HG02571 (cell line): ENCODE results near the gene NOS1.
"Not testable (repeated sequence)": the region's sequence is repeated elsewhere in the genome, so short reads cannot be mapped to it uniquely, and the experiment has no call there.

Experiments
- ATAC-seq: cut with Tn5 transposase; IDR thresholded peaks from one replicate; pipeline ENCODE4 v1.9.1; 2021; ENCODE audit warnings: mild to moderate bottlenecking, moderate library complexity; ENCODE audit not compliant: unreplicated experiment

NOS1 gene

DNA sequence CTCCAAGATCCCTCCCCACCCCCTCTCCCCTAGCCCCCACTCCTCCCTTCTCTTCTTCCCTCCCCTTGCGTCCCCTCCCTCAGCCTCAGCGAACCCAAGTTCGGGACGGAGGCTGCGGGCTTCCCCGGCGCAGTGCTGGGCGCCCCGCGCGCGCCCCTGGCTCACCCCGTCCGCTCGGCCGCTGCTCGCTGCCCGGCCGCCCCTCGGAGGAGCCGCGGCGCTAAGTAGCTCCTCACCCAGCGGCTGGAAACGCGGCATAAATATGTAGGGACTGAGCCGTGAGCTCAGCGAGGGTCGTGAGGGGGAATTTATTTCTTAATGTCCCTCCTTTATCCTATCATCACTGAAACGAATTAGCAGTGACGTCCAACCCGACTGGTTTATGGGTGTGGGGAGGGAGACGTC, at the start of gene NOS1:
NOS1 (minus strand) TSS at position 280 of the 405 bp plus-strand sequence. CDS start 30,557 bp downstream, outside the sequence.
- ATAC-seq = no peak

DNA sequence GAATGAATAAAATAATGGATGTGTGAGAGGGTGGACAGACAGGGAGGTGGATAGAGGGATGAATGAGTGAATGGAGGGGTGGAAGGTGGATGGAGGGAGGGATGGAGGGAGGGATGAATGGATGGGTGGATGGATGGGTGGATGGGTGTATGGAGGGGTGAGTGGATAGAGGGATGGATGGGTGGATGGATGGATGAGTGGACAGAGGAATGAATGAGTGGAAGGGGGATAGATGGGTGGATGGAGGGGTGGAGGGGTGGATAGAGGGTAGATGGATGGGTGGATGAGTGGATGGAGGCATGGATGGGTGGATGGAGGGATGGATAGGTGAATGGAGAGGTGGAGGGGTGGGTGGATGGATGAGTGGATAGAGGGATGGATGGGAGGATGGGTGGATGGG, 47.9 kb upstream of the NOS1 start:
- no peak for ATAC-seq

DNA sequence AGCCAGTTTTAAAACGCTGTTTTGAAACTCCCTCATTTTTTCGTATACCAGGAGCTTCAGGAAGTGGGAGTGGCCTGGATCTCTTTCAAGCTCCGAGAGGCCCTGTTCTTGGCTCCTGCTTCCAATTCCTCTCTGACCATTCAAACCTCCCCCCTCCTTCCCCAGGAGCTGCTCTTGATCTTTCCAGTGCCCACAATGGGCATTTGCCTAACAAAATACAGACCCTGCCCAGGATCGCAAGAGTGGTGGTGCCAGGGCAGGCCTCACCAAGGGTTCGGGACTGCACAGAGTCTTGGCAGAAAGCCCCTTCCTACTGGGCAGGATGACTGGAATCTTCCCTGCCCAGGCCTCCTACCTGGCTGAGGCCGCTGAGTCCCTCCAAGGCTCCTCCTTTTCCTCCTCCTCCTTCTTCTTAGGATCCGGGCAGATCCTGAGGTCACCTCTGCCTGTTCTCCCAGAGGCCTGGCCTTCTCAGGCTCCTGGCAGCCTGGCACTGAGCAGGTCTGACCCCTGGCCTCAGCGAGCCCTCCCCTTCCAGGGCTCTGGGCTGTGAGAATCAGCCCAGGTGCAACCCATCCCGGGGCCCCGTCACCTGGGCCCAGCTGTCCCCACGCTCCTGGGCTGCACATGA, 46.9 kb upstream of the NOS1 start:
- no peak for ATAC-seq

DNA sequence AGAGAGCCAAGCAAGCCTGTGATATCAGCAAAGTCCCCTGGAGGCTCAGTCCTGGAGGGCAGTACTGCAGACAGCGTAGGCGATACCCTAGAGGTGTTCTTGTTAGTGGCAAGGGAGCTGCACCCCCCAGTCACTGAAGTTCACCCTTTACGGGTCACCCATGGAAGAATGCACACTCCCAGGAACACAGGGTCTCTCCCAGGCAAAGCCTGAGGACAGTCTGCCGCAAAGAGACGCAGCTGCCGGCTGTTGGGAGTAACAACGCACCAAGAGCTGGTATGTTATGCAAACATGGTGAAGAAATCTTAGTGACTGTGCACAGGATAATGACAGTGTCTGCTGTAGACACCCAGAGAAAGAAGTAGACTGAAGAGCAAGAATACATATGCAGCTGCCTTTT, 43.5 kb upstream of the NOS1 start:
- no peak for ATAC-seq

DNA sequence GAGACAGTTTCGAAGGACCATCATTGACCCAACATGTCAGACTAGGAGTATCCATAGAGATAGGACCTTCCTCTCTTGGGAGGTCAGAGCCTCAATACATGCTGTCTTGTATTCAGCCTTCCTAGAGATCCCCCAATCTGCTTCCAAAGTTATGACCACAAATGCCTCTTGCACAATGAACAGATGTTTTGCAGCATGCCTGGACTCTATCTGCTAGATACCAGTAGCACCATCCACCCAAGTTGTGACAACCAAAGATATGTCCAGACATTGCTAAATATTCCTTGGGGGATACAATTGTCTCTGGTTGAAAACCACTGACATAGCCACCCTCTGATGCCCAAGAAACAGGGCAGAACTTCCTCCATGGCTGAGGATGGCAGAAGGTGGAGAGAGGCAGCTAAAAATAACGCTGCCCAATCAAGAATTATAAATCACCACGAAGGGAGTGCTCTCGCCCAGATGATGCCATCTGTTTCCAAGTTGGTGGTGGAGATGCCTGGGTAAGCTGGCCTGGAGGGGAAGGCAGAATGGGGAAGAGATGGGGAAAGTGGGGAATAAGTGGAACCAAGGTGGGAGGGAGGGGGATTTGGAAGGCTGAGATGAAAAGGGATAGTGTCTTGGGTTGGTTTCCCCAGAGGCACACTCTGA, 42.9 kb upstream of the NOS1 start:
- no peak for ATAC-seq

DNA sequence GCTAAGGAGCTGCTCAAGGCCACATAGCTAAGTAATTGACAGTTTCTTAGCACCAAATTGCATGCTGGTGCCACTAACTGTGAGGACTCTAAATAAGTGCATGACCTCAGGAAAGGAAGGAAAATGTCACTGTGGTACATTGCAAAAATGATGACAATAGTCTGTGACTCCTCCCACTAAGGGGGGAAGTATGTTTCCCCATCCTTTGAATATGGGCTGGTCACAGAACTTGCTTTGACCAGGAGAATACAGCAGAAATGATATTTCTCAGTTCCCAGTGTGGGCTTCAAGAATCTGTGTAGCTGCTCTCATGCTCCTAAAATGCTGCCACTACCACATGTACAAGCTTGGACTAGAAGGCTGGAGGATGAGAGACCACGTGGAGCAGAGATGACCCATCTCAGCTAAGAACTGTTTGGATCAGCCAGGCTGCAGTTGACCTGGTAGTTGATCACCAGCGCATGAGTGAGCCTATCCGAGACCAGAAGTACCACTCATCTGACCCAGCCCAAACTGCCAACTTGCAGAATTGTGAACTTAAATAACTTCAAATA, 42.2 kb upstream of the NOS1 start:
- ATAC-seq = no peak

DNA sequence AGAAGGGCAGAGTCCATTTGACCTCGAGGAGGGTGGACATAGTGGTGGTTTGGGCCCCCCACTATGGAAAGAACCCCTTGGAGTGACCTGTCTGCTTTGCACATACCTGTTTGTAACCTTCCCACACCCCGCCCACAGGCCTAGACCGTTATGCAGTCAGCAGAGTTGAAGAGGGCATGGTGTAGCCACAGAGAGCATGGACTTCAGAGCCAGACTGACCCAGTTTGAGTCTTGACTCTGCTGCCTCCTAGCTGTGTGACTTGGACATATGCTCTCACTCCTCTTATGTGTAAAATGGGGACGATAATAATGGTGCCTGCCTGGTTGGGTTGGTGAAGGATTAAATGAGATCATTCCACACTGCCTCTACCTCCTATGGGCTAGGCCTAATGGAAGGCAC, 40.9 kb upstream of the NOS1 start:
- ATAC-seq = no peak

DNA sequence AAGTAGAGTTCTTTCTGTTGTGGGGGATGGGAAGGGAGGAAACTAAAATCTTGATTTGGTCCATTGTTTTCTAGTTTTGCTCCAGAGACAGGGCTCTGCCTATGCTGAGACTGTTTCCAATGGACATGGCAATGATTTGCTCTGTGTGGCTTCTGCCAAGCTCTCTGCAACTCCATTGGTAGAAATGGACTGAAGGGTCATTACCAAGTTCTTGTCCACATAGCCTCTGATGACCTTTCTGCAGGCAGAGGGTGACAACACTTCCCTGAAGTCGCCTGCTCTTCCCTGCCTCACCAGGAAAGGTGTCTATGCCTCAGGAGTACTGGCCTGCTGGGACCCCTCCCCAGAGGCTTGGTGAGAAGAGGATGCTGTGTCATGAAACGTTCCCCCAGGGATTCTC, 39.5 kb upstream of the NOS1 start:
- ATAC-seq = no peak

DNA sequence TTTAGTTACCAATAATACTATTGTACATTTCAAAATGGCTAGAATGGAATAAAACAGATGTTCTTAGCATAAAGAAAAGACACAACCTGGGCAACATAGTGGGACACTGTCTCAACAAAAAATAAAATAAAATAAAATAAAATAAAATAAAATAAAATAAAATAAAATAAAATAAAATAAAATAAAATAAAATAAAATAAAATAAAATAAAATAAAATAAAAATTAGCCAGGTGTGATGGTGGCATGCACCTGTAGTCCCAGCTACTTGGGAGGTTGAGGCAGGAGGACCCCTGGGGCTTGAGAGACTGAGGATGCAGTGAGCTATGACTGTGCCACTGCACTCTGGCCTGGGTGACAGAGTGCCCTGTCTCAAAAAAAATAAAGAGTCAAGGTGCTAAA, 37.1 kb upstream of the NOS1 start:
- not testable (repeated sequence) for ATAC-seq

DNA sequence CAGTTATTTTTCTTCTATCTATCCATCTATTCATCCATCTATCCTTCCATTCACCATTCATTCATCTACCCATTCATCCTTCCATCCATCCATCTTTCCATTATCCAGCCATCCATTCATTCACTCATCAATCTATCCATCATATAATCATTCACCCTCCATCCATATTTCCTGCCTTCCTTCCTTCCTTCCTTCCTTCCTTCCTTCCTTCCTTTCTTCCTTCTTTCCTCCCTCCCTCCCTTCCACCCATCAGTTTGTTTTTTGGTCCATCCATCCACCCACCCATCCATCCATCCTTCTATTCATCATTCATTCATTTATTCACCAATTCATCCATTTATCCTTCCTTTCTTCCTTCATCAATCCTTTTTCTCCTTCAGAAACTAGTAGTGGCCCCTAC, 34.3 kb upstream of the NOS1 start:
- no peak for ATAC-seq

DNA sequence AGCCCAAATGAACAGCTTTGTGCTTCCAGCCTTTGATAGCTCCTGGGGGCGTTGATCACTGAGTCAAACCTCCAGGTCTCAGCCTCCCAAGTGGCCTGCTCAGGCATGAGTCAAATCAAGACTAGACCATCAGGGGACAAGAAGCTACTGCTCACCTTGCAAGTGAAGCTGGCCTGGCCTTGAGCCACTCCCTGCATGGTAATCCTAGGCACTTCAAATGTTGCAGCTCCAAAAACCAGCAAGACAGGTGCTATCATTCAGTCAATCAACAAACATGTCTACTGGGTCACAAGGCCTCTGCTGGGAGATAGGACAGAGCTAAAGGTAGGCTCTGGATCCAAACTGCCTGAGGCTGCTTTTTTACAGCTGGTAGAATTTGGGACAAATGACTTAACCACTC, 33.1 kb upstream of the NOS1 start:
- ATAC-seq = no peak

DNA sequence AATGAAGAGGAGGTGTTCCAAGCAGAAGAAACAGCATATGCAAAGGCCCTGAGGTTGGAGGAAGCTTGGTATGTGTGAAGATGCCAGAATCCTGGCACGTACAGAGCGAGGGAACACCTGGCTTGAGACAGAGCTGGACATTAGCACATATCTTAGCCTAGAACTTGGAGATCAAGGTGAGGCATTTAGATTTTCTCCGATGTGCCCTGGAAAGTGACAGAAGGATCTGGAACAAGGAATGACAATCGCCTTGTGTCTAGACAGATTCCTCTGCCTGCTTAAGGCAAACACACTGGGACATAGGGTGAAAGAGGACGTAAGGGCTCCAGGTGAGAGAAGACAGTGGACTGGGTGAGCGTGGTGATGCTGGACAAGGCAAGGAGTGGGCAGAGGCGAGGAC, 32.2 kb upstream of the NOS1 start:
- no peak for ATAC-seq

DNA sequence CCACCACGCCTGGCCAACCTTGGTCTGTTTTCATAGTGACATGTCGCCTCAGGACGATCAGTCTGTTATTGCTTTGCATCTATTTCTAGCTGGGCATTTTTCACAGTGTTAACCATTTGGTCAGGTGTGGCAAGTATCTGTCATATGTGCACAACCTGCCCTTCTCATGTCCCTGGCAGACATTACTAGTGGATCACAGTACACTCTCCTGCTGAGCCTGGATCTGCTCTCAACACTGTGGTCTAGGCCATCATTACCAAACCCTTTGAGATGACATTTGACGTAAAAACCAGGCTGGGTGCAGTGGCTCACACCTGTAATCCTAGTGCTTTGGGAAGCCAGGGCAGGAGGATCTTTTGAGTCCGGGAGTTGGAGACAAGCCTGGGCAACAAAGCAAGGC, 29.4 kb upstream of the NOS1 start:
- ATAC-seq = no peak

DNA sequence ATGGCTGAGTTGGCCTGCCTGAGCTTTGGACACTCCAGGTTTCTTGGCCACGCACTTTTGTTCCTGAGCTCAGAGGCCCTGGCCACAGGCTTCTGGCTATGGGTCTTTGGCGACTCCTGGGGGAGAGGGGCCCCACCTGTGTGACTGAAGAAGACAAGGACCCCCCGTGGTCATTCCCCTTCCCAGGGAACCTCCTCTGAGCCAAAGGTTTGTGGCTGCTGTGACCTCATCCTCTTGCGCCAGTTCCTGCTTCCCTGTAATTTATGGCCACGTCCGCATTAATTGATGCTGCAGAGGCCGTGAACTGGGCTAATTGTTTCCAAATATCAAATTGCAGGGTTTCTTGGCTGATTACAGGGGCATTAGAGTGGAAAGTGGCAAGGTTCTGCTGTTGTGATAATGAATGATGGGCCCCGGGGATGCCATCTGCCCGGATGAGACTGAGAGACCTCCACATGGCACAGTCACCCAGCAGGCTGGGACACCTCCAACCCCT, 27.6 kb upstream of the NOS1 start:
- no peak for ATAC-seq

DNA sequence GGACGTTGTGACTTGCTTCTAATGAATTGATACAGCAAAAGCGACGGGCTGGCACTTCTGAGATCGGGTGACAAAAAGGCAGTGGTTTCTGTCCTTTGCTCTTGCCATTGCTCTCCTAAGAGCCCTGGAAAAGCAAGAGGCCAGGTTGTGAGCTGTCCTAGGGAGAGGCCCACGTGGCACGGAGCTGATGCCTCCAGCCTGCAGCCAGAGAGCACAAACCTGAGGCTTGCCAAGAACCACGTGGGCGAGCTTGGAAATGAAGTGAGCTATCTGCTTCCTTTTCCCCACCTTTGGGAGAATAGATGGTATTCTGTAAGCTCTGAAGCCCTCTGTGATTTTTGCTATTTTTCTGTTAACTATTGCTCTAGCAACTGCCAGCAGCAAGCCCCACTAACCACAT, 26.4 kb upstream of the NOS1 start:
- ATAC-seq = no peak

DNA sequence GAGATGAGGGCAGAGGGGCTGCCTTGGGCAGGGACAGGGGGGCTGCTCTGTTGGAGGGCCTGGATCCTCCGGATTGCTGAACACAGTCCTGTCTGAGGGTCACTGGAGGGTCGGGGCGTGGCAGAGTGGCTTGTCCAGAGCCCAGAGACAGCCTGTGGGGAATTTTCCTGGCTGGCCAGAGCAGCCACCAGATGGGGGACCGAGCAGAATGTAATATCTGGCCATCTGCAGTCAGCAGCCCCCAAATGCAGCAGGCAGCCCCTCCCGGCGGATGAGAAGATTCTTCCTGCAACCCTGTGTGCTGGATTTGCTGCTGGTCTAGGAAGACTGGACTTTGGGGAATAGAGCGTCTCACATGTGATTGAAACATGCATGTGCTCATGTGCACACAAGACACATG, 23.3 kb upstream of the NOS1 start:
- no peak for ATAC-seq

DNA sequence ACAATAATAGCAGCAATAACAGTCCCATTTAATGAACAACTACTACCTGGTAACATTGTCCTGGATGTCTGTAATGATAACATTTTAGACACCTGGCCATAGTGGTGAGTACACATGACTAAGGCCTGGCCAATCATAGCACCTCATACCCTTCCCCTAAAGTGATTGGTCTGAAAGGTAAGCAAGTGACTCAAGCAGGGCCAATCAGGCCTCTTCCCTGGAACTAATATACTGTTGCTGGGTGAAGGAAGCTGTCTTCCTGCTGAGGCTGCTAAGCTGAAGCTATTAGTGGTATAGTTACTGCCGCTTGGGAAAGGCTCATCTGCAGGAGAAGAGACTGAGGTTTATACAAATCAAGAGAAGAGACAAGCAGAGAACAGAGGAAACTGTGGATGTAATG, 18.7 kb upstream of the NOS1 start:
- ATAC-seq = no peak

DNA sequence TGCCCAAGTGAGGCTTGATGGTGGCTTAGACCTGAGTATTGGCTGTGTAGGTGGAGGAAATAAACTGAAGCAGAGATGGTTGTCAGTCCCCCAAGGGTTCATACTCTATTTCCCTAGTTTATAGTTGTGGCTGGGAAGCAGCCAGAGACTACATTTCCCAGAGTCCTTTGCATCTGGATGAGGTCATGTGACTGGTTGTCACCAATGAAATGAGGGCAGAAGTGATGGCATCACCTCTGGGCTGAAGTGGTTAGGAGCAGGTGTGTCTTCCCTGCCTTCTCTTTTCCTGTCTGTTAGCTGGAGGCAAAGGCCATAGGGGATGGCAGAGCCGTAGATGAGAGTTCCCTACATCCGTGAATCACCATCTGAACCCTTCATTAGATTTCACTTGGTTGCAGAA, 16.3 kb upstream of the NOS1 start:
- no peak for ATAC-seq

DNA sequence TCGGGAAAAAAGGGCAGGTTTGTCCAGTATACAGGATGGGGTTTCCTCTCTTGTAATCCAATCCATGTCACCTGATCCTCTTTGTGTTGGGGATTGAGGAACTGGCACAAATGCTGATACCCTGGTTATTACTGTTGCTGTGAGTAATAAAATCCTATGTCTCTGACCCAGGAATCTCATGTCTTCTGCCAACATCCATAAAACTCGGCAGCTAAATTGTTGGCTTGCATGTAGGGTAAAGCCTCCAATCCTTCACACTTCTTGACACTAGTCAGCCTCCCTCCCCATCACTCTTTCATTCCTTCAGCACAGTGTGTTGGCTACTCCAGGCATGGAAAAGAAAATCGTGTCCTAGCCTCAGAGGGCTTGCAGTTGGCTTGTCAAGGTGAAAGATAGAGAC, 9.2 kb upstream of the NOS1 start:
- ATAC-seq = no peak

DNA sequence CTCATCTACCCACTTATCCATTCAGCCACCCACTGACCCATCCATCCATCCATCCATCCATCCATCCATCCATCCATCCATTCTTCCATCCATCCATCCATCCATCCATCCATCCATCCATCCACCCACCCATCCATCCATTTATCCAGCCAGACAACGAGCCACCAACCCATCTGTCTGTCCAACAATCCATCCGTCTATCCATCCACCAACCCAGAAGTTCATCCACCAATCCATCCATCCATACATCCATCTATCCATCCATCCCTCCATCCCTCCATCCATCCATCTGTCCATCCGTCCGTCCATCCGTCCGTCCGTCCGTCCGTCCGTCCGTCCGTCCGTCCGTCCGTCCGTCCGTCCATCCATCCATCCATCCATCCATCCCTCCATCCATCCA, 8.6 kb upstream of the NOS1 start:
- not testable (repeated sequence) for ATAC-seq

DNA sequence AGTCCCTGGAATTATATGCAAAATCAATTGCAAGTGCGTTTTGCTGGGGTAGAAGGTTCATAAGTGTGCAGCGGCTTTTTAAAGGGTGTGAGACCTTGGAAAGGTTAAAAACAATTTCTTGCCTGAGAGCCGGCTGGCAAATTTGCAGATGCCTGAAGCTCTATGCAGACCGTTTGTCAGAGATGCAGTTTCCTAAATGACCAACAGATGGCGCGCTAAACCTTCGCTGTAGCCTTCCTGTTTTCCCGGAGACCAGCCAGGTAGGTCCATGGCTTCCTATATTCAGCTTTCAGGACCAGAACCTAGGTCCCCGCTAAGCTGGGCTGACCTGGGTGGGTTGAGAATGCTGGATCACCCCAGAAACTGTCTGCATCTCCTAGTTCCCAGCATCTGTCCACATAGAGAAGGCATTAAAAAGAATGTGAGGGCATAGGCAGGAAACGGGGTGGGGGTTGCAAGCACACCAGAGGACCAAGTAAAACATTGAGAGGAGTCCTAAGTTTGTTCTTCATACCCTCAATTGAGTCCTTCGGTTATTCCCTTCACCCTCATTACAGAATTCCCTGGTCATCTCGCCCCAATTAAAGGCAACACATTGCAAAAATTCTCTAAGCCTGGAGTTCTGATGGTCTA, 5.7 kb upstream of the NOS1 start:
- no peak for ATAC-seq

DNA sequence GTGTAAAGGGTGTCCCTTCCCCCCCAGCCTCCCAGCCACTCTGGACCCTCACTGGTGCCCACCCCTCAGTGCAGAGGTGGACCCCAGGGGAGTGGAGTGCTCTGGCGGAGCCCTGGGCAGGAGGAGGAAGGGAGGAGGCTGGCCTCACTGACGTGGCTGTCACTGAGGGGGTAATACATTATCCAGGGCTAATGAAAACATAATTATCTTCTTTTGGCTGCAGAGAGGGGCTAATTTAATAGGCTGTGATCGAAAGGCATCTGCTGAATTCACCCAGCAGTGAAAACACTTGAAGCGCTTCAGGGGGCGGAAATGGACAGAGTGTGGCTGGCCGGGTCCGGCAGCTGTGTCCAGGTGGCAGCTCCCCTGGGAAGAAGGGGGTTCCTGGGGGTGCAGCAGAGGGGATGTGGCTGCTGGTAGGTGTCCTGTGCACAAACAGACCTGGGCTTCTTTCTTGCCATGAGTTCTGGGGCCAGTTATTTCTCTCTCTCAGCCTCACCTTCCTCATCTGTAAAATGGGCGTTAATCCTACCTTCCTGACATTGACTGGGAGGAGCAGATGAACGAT, 3.7 kb upstream of the NOS1 start:
- ATAC-seq = no peak
